Cardiac muscle cell (in vitro differentiated cells and primary cell): Measurements from ENCODE around the gene CLPTM1L. TPM values are rescaled to one million over a fixed set of nuclear protein-coding genes. Genes with fewer than 3 reads are reported as not detected.

Experiments
- DNase-seq, 2 donors: peaks; one replicate each; pipeline versions ENCODE4 v3.0.0 to v3.0.0-alpha.2; 2010 to 2017; ENCODE audit warnings: low read depth in 1 of 2, low spot score in 1 of 2
- H3K27ac ChIP-seq: fragments of 200-600 bp; sonication (generic); 2 replicates; pipeline ENCODE4 v1.5.1; 2016
- H3K27me3 ChIP-seq: fragments of 200-600 bp; sonication (generic); 2 replicates; pipeline ENCODE4 v1.6.0; 2016; ENCODE audit warnings: control low read depth
- H3K36me3 ChIP-seq: fragments of 200-600 bp; sonication (generic); 2 replicates; pipeline ENCODE4 v1.5.1; 2016; ENCODE audit warnings: control low read depth
- H3K4me1 ChIP-seq: fragments of 200-600 bp; sonication (generic); 2 replicates; pipeline ENCODE4 v1.8.1; 2017; ENCODE audit warnings: low read depth, mild to moderate bottlenecking, mixed run types
- H3K4me3 ChIP-seq: fragments of 200-600 bp; sonication (generic); 2 replicates; pipeline ENCODE4 v1.5.1; 2016; ENCODE audit warnings: mild to moderate bottlenecking
- H3K9me3 ChIP-seq: fragments of 200-600 bp; sonication (generic); 2 replicates; pipeline ENCODE4 v1.5.1; 2017; ENCODE audit warnings: low read depth, mild to moderate bottlenecking, control low read depth
- CTCF ChIP-seq: IDR thresholded peaks from 2 replicates; pipeline ENCODE4 v1.5.1; 2012; ENCODE audit warnings: low read depth, mild to moderate bottlenecking, low read length
- polyA plus RNA-seq: library from polyadenylated mRNA; unstranded; fragments of >200 nt; fragmentation: Nextera tagmentation; extraction: Ambion mirVana; gene quantifications from 2 replicates; pipeline ENCODE4 v1.2.1, GENCODE V29; 2016
- total RNA-seq: library from RNA; depleted of rRNA; stranded (reverse); fragments of >200 nt; gene quantifications from 2 replicates; pipeline ENCODE4 v1.2.3, GENCODE V29; 2016

Gene CLPTM1L
- total RNA-seq (78.4 and 109 TPM in 2 replicates), polyA plus RNA-seq (108 and 154 TPM in 2 replicates)

GRCh38 chr5:1344975-1345838, at the start of gene CLPTM1L:
CLPTM1L (minus strand) TSS chr5:1345099; CDS start chr5:1344841, 258 bp downstream.
- no peak for TF ChIP-seq CTCF
- peak within 1 kb of the TSS; percentile 85 for H3K27ac ChIP-seq
- H3K36me3 ChIP-seq: peaks cover 17% of the 10 kb centered on the region
- peak within 1 kb of the TSS; percentile 100 for H3K4me3 ChIP-seq
- no peaks in the 10 kb centered on the region for H3K27me3 ChIP-seq
- no peaks in the 10 kb centered on the region for H3K9me3 ChIP-seq
- peak; percentile 89 to 95 for DNase-seq
- H3K4me1 ChIP-seq: peaks cover 6% of the 10 kb centered on the region

- Histone ChIP-seq H3K27me3 (peaks cover 82% of the 10 kb centered on the region), H3K9me3 (no peaks in the 10 kb centered on the region), H3K4me3 (no peak overlapping the region), H3K36me3 (no peaks in the 10 kb centered on the region), H3K27ac (no peak overlapping the region), H3K4me1 (no peaks in the 10 kb centered on the region)
- no peak for TF ChIP-seq CTCF
- DNase-seq: no peak
Measured at GRCh38 chr5:1393571-1394501, 48.9 kb upstream of the CLPTM1L start.

- Histone ChIP-seq H3K36me3 (no peaks in the 10 kb centered on the region), H3K4me3 (no peak overlapping the region), H3K9me3 (no peaks in the 10 kb centered on the region), H3K27ac (no peak overlapping the region), H3K4me1 (no peaks in the 10 kb centered on the region), H3K27me3 (peaks cover 90% of the 10 kb centered on the region)
- DNase-seq: no peak
- no peak for TF ChIP-seq CTCF
Measured at GRCh38 chr5:1392801-1393565, 48.1 kb upstream of the CLPTM1L start.

GRCh38 chr5:1392261-1392660, 47.4 kb upstream of the CLPTM1L start:
- no peak for TF ChIP-seq CTCF
- Histone ChIP-seq H3K27me3 (peaks cover 91% of the 10 kb centered on the region), H3K4me1 (no peaks in the 10 kb centered on the region), H3K27ac (no peak overlapping the region), H3K9me3 (no peaks in the 10 kb centered on the region), H3K4me3 (no peak overlapping the region), H3K36me3 (no peaks in the 10 kb centered on the region)
- no peak for DNase-seq

GRCh38 chr5:1391691-1392090, 46.8 kb upstream of the CLPTM1L start:
- no peak for TF ChIP-seq CTCF
- Histone ChIP-seq H3K27ac (no peak overlapping the region), H3K4me1 (no peaks in the 10 kb centered on the region), H3K9me3 (no peaks in the 10 kb centered on the region), H3K4me3 (no peak overlapping the region), H3K27me3 (peaks cover 96% of the 10 kb centered on the region), H3K36me3 (no peaks in the 10 kb centered on the region)
- no peak for DNase-seq
